Activated CD8-positive, alpha-beta T cell treated with anti-CD3 and anti-CD28 coated beads for 36 hours (primary cell): ENCODE data around the gene PRSS12. TPM values are rescaled to one million over a fixed set of nuclear protein-coding genes. Genes with fewer than 3 reads are reported as not detected.
"Not testable (repeated sequence)": the region's sequence is repeated elsewhere in the genome, so short reads cannot be mapped to it uniquely, and the experiment has no call there.

Experiments used
- ATAC-seq: fragments of 200-7000 bp; cut with Tn5 transposase; one replicate; pipeline ENCODE4 v1.10.0; 2021; ENCODE audit warnings: mild to moderate bottlenecking, moderate library complexity
- CTCF ChIA-PET: fragments of 350-600 bp; sonication (Branson Sonifier 250); formaldehyde crosslinking; loops from one replicate; lab custom pipeline; 2021; ENCODE audit warnings: antibody characterized with exemption; lab: Charles Lee
- POLR2A ChIA-PET: fragments of 350-600 bp; sonication (Branson Sonifier 250); formaldehyde crosslinking; loops from one replicate; lab custom pipeline; 2021; ENCODE audit warnings: antibody characterized with exemption; lab: Charles Lee
- DNase-seq: peaks from one replicate; pipeline ENCODE4 v3.0.0-alpha.2; 2020
- H3K27ac Mint-ChIP-seq: one replicate; pipeline ENCODE4 v1.8.0; 2021; ENCODE audit warnings: mild to moderate bottlenecking, mixed read lengths
- H3K27me3 Mint-ChIP-seq: one replicate; pipeline ENCODE4 v1.8.0; 2021; ENCODE audit warnings: mixed read lengths
- H3K36me3 Mint-ChIP-seq: one replicate; pipeline ENCODE4 v1.8.0; 2021; ENCODE audit warnings: low read depth, mixed read lengths
- H3K4me1 Mint-ChIP-seq: one replicate; pipeline ENCODE4 v1.8.0; 2021; ENCODE audit warnings: low read depth, mixed read lengths
- H3K4me3 Mint-ChIP-seq: one replicate; pipeline ENCODE4 v1.8.0; 2021; ENCODE audit warnings: mild to moderate bottlenecking, moderate library complexity, mixed read lengths
- H3K9me3 Mint-ChIP-seq: one replicate; pipeline ENCODE4 v1.8.0; 2021; ENCODE audit warnings: mixed read lengths
- CTCF ChIP-seq: fragments of 200-600 bp; IDR thresholded peaks from one replicate; pipeline ENCODE4 v1.8.0; 2022; ENCODE audit warnings: antibody characterized with exemption, mild to moderate bottlenecking
- intact Hi-C: fragments of 100-400 bp; cut with micrococcal nuclease; formaldehyde crosslinking; loops from one replicate; pipeline ENCODE4 v1.10.0; 2022
- total RNA-seq, 2 experiments: library from RNA; stranded (reverse); gene quantifications; one replicate each; pipeline ENCODE4 v1.2.3, GENCODE V29; 2021

Gene PRSS12
- total RNA-seq, 2 experiments from 2014 or later = not detected

GRCh38 chr4:118397623-118397979 lies 44.8 kb upstream of the PRSS12 start:
- H3K4me3 Mint-ChIP-seq = no peak overlapping the region
- no peak for ATAC-seq
- ChIA-PET CTCF (no interaction called here), POLR2A (no interaction called here)
- H3K9me3 Mint-ChIP-seq = peaks cover 2% of the 10 kb centered on the region
- no peak for DNase-seq
- no peak for TF ChIP-seq CTCF
- H3K36me3 Mint-ChIP-seq = no peaks in the 10 kb centered on the region
- intact Hi-C loops = no loop called here
- no peak overlapping the region for H3K27ac Mint-ChIP-seq
- peaks cover 11% of the 10 kb centered on the region for H3K27me3 Mint-ChIP-seq
- H3K4me1 Mint-ChIP-seq = no peaks in the 10 kb centered on the region

- H3K4me1 Mint-ChIP-seq = no peaks in the 10 kb centered on the region
- ChIA-PET POLR2A (no interaction called here), CTCF (interaction anchor here (1.5 kb wide), 1 partner anchor 44 kb away, joined by 3 read pairs; the partner anchor contains the start of gene PRSS12)
- no peak overlapping the region for H3K4me3 Mint-ChIP-seq
- intact Hi-C loops = no loop called here
- ATAC-seq = no peak
- no peak overlapping the region for H3K27ac Mint-ChIP-seq
- DNase-seq = no peak
- H3K27me3 Mint-ChIP-seq = peaks cover 8% of the 10 kb centered on the region
- no peak for TF ChIP-seq CTCF
- no peaks in the 10 kb centered on the region for H3K36me3 Mint-ChIP-seq
- peaks cover 2% of the 10 kb centered on the region for H3K9me3 Mint-ChIP-seq
Observed at GRCh38 chr4:118396881-118397622, 44.2 kb upstream of the PRSS12 start.

- Mint-ChIP-seq H3K4me1 (no peaks in the 10 kb centered on the region), H3K4me3 (no peak overlapping the region), H3K36me3 (no peaks in the 10 kb centered on the region), H3K27me3 (no peaks in the 10 kb centered on the region), H3K9me3 (peaks cover 2% of the 10 kb centered on the region), H3K27ac (no peak overlapping the region)
- intact Hi-C loops = no loop called here
- no peak for ATAC-seq
- TF ChIP-seq CTCF = no peak
- ChIA-PET POLR2A (no interaction called here), CTCF (interaction anchor here (1.5 kb wide), 1 partner anchor 42 kb away, joined by 3 read pairs; the partner anchor contains the start of gene PRSS12)
- DNase-seq = no peak
Observed at GRCh38 chr4:118395057-118395644, 42.3 kb upstream of the PRSS12 start.

- H3K4me3 Mint-ChIP-seq, CTCF ChIA-PET, intact Hi-C loops, H3K27me3 Mint-ChIP-seq, H3K27ac Mint-ChIP-seq, H3K4me1 Mint-ChIP-seq, H3K36me3 Mint-ChIP-seq, ATAC-seq, POLR2A ChIA-PET, H3K9me3 Mint-ChIP-seq, DNase-seq: not testable (repeated sequence)
Observed at GRCh38 chr4:118392509-118392908, 39.7 kb upstream of the PRSS12 start.

- CTCF ChIA-PET = no interaction called here
- H3K27me3 Mint-ChIP-seq = peaks cover 2% of the 10 kb centered on the region
- peaks cover 8% of the 10 kb centered on the region for H3K9me3 Mint-ChIP-seq
- POLR2A ChIA-PET = no interaction called here
- no peak for TF ChIP-seq CTCF
- H3K4me1 Mint-ChIP-seq = no peaks in the 10 kb centered on the region
- no peaks in the 10 kb centered on the region for H3K36me3 Mint-ChIP-seq
- no peak for ATAC-seq
- DNase-seq = no peak
- intact Hi-C loops = no loop called here
- H3K27ac Mint-ChIP-seq = no peak overlapping the region
- no peak overlapping the region for H3K4me3 Mint-ChIP-seq
Observed at GRCh38 chr4:118390121-118390520, 37.3 kb upstream of the PRSS12 start.
